ENCODE results near the gene ANKLE1.

ANKLE1 gene

GRCh38 chr19:17296976-17297375, 15.3 kb downstream of the ANKLE1 start:
- no peak overlapping the region for H3K4me3 ChIP-seq (ENCODE audit: insufficient read length, low read depth)
- H3K27me3 ChIP-seq (ENCODE audit: insufficient read depth, insufficient read length): no peaks in the 10 kb centered on the region
- H3K4me1 ChIP-seq (ENCODE audit: insufficient read depth, insufficient read length): peaks cover 11% of the 10 kb centered on the region
- H3K9me3 ChIP-seq (ENCODE audit: insufficient read depth, low read length): peaks cover 14% of the 10 kb centered on the region; the same call in 1 of the 2 replicates
- H3K9ac ChIP-seq (ENCODE audit: insufficient read length, low read depth): no peak overlapping the region
- H3K36me3 ChIP-seq (ENCODE audit: insufficient read depth, insufficient read length, low read length): peaks cover 39% of the 10 kb centered on the region
- no peak for DNase-seq (ENCODE audit: low read depth, low spot score)
- TF ChIP-seq ZNF274 (IDR thresholded peaks at IDR 0.05; ENCODE audit: low read depth, low read length) (no peak), SUZ12 (IDR thresholded peaks at IDR 0.05; ENCODE audit: extremely low read depth, insufficient read depth, insufficient read length) (no peak), YY1 (IDR thresholded peaks at IDR 0.05; ENCODE audit: insufficient read depth, insufficient read length) (no peak)

DNA sequence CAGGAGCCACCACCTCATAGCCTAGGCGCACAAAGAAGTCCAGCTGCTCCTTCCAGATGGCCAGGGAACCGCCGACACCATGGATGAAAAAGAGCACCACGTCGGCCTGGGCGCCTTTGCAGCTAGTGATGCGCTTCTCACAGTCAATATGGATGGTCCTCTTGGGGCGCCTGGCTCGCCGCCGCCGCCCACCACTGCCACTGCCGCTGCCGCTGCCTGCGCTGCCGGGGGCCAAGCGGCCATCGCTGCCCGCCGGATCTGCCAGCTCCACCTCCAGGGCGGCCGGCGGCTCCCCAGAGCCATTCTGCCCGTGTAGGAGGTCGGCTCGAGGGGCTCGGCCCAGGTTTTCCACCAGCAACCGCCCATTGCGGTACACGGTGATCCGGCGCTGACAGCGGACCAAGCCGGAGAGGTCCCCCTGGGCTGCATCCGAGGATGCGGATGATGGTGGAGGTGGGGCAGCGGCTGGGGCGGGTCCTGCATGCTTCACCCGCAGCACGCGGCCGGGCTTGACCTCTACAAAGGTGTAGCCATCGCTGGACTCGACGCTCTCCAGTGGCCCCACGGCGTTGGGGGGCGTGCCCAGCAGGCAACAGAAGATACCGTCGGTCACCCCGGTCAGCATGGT, 19.4 kb downstream of the ANKLE1 start:
- TF ChIP-seq ZNF274 (IDR thresholded peaks at IDR 0.05; ENCODE audit: low read depth, low read length) (no peak), SUZ12 (IDR thresholded peaks at IDR 0.05; ENCODE audit: extremely low read depth, insufficient read depth, insufficient read length) (no peak), YY1 (IDR thresholded peaks at IDR 0.05; ENCODE audit: insufficient read depth, insufficient read length) (no peak)

GRCh38 chr19:17302391-17303166, 20.9 kb downstream of the ANKLE1 start:
- H3K4me3 ChIP-seq (ENCODE audit: insufficient read length, low read depth): peak overlapping the region; percentile 61
- no peak for DNase-seq (ENCODE audit: low read depth, low spot score)

More for the DNA sequence above, 19.4 kb downstream of the ANKLE1 start:
- Histone ChIP-seq H3K27me3 (ENCODE audit: insufficient read depth, insufficient read length) (no peaks in the 10 kb centered on the region), H3K9ac (ENCODE audit: insufficient read length, low read depth) (no peak overlapping the region), H3K4me1 (ENCODE audit: insufficient read depth, insufficient read length) (peaks cover 9% of the 10 kb centered on the region), H3K36me3 (ENCODE audit: insufficient read depth, insufficient read length, low read length) (peaks cover 25% of the 10 kb centered on the region), H3K9me3 (ENCODE audit: insufficient read depth, low read length) (peaks cover 14% of the 10 kb centered on the region; the same call in 1 of the 2 replicates), H3K4me3 (ENCODE audit: insufficient read length, low read depth) (no peak overlapping the region)
- DNase-seq (ENCODE audit: low read depth, low spot score): no peak

DNA sequence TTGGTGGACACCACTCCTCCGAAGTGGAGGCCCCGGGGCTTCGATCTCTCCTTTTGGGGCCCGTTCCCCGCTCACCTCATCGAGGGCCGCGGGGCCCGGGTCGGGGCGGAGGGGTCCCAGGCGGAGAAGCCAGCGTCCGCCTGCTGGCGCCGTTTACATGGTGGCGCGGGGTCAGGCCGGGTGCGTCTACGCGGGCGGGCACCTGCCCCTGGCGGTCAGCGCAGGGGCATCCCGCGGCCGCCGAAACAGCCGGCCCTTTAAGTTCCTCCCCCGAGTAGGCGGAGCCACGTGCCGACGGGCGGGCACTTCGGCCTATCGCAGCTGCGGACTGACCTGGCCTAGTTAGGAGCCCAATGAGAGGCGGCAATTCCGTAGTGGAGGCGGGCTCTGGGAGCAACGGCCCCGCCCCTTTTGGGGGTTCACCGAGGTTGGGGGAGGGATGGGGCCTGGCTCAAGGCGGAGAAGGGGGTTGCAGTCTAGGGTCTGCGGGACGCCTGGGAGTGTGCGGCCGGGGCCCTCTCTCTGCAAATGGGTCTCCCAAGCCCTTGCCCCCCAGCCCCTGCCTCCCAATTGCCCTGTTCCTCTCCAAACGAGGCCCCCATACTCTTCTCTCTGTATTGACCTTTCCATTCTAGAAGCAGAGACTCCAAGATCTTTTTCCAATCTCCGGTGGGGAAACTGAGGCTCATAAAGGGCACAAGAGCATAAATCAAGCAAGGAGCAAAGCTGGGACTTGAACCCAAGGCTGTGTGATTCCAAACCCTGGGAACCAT, 21.7 kb downstream of the ANKLE1 start, which contains the start of gene ABHD8:
Gene ABHD8 (minus strand): TSS at position 259 of the 773 bp plus-strand sequence. CDS start 1,809 bp downstream, outside the sequence.
- Histone ChIP-seq H3K36me3 (ENCODE audit: insufficient read depth, insufficient read length, low read length) (peaks cover 19% of the 10 kb centered on the region), H3K4me1 (ENCODE audit: insufficient read depth, insufficient read length) (peaks cover 9% of the 10 kb centered on the region), H3K9ac (ENCODE audit: insufficient read length, low read depth) (peak within 1 kb of the TSS; percentile 80), H3K9me3 (ENCODE audit: insufficient read depth, low read length) (peaks cover 3% of the 10 kb centered on the region; the same call in 1 of the 2 replicates), H3K4me3 (ENCODE audit: insufficient read length, low read depth) (peak within 1 kb of the TSS; percentile 61), H3K27me3 (ENCODE audit: insufficient read depth, insufficient read length) (no peaks in the 10 kb centered on the region)
- DNase-seq (ENCODE audit: low read depth, low spot score): peak; percentile 97
- TF ChIP-seq SUZ12 (IDR thresholded peaks at IDR 0.05; ENCODE audit: extremely low read depth, insufficient read depth, insufficient read length) (no peak), ZNF274 (IDR thresholded peaks at IDR 0.05; ENCODE audit: low read depth, low read length) (no peak), YY1 (IDR thresholded peaks at IDR 0.05; ENCODE audit: insufficient read depth, insufficient read length) (no peak)

More at GRCh38 chr19:17302391-17303166, 20.9 kb downstream of the ANKLE1 start:
- Histone ChIP-seq H3K9me3 (ENCODE audit: insufficient read depth, low read length) (peaks cover 10% of the 10 kb centered on the region; the same call in 1 of the 2 replicates), H3K9ac (ENCODE audit: insufficient read length, low read depth) (peak overlapping the region; percentile 80), H3K27me3 (ENCODE audit: insufficient read depth, insufficient read length) (no peaks in the 10 kb centered on the region), H3K36me3 (ENCODE audit: insufficient read depth, insufficient read length, low read length) (peaks cover 22% of the 10 kb centered on the region), H3K4me1 (ENCODE audit: insufficient read depth, insufficient read length) (peaks cover 9% of the 10 kb centered on the region)
- TF ChIP-seq SUZ12 (IDR thresholded peaks at IDR 0.05; ENCODE audit: extremely low read depth, insufficient read depth, insufficient read length) (no peak), ZNF274 (IDR thresholded peaks at IDR 0.05; ENCODE audit: low read depth, low read length) (no peak), YY1 (IDR thresholded peaks at IDR 0.05; ENCODE audit: insufficient read depth, insufficient read length) (no peak)

DNA sequence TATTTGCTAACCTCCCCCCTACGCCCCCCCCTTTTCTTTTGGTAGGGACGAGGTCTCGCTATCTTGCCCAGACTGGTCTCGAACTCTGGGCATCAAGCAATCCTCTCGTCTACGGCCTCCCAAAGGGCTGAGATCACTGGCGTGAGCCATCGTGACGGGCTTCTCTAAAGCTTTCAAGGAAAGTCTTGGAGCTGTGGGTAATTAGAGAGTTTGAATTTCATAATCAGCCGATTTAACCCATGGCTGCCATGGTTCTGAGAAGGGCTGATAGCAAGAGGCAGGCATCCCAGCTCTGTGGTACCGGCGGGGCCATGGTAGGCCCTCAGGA, 22.2 kb downstream of the ANKLE1 start:
- H3K36me3 ChIP-seq (ENCODE audit: insufficient read depth, insufficient read length, low read length): peaks cover 16% of the 10 kb centered on the region
- no peaks in the 10 kb centered on the region for H3K27me3 ChIP-seq (ENCODE audit: insufficient read depth, insufficient read length)
- no peak for TF ChIP-seq YY1 (IDR thresholded peaks at IDR 0.05; ENCODE audit: insufficient read depth, insufficient read length)
- TF ChIP-seq SUZ12 (IDR thresholded peaks at IDR 0.05; ENCODE audit: extremely low read depth, insufficient read depth, insufficient read length): no peak
- no peak for TF ChIP-seq ZNF274 (IDR thresholded peaks at IDR 0.05; ENCODE audit: low read depth, low read length)
- H3K9ac ChIP-seq (ENCODE audit: insufficient read length, low read depth): no peak overlapping the region
- no peak for DNase-seq (ENCODE audit: low read depth, low spot score)
- H3K4me1 ChIP-seq (ENCODE audit: insufficient read depth, insufficient read length): peaks cover 9% of the 10 kb centered on the region
- H3K4me3 ChIP-seq (ENCODE audit: insufficient read length, low read depth): no peak overlapping the region
- H3K9me3 ChIP-seq (ENCODE audit: insufficient read depth, low read length): no peaks in the 10 kb centered on the region

GRCh38 chr19:17304386-17305215, 22.9 kb downstream of the ANKLE1 start:
- no peak for DNase-seq (ENCODE audit: low read depth, low spot score)
- TF ChIP-seq SUZ12 (IDR thresholded peaks at IDR 0.05; ENCODE audit: extremely low read depth, insufficient read depth, insufficient read length) (no peak), YY1 (IDR thresholded peaks at IDR 0.05; ENCODE audit: insufficient read depth, insufficient read length) (no peak), ZNF274 (IDR thresholded peaks at IDR 0.05; ENCODE audit: low read depth, low read length) (no peak)
- Histone ChIP-seq H3K9ac (ENCODE audit: insufficient read length, low read depth) (peak overlapping the region; percentile 76), H3K27me3 (ENCODE audit: insufficient read depth, insufficient read length) (no peaks in the 10 kb centered on the region), H3K36me3 (ENCODE audit: insufficient read depth, insufficient read length, low read length) (peaks cover 16% of the 10 kb centered on the region), H3K4me3 (ENCODE audit: insufficient read length, low read depth) (no peak overlapping the region), H3K4me1 (ENCODE audit: insufficient read depth, insufficient read length) (peaks cover 9% of the 10 kb centered on the region), H3K9me3 (ENCODE audit: insufficient read depth, low read length) (no peaks in the 10 kb centered on the region)

Measured in NT2/D1 (cell line).